Superior temporal gyrus (tissue), 1 donor: ENCODE results near the gene TTC34.
A peak's percentile ranks its signal among the peaks of the same experiment; 100 is the strongest.
"Not testable (repeated sequence)": the region's sequence is repeated elsewhere in the genome, so short reads cannot be mapped to it uniquely, and the experiment has no call there.

Source experiments
- DNase-seq: peaks from one replicate; pipeline ENCODE4 v3.0.0-alpha.2; 2016; ENCODE audit errors: extremely low spot score

Gene TTC34

DNA sequence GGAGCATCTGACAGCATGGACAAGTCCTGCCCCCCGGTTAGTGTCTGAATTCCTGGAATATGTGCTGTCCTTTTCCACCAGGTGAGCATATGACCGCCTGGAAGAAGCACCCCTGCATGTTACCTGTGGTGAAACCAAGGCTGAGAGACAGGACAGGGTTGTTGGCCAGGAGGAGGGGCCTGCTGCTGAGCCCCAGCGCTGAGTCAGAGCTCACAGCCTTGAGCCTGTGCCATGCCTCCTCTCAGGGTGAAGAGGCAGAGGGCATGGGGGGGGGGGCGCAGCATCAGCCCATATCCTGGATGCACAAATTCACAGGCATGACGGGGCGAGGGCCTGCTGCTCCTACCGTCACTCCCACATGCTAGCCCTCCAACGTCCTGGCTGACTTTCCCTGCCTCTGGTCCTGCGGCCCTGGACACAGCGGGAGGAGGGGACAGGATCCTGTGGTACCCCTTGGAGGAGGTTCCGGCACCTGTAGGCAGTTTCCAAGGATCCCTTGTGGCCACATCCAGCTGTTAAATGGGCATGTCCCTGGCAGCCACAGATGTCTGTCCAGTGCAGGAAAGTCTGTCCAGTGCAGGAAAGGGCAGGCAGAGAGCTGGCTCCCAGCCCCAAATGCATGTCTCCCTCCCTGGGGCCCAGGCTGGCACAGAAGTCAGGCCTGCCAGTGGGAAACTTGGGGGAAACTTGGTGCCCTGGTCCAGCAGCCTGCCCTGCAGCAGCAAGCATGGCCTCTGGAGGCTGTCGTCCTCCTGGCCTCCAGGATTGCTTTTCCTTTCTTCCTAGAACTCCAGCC lies 23.9 kb downstream of the TTC34 start:
- no peak for DNase-seq

DNA sequence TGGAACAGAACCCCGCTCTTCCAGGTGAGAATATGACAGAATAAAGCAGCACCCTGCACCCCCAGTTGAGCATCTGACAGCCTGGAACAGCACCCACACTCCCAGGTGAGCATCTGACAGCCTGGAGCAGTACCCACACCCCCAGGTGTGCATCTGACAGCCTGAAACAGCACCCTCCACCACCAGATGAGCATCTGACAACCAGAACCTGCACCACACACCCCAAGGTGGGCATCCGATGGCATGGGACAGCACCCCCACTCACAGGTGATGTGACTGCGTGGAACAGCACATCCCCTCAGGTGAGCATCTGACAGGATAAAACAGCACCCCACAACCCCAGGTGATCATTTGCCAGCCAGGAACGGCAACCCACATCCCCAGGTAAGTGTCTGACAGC lies 26.2 kb downstream of the TTC34 start:
- DNase-seq = not testable (repeated sequence)

DNA sequence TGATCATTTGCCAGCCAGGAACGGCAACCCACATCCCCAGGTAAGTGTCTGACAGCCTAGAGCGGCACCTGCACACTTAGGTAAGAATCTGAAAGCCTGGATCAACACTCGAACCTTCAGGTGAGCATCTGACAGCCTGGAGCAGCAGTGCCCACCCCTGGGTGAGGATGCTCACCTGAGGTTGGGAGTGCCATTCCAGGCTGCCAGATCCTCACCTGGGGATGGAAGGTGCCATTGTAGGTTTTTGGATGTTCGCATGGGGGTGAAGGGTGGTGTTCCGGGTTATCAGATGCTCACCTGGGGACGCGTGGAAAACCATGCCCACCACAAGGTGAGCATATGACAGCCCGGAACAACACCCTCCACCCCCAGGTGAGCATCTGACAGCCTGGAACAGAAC lies 33.4 kb downstream of the TTC34 start:
- not testable (repeated sequence) for DNase-seq

DNA sequence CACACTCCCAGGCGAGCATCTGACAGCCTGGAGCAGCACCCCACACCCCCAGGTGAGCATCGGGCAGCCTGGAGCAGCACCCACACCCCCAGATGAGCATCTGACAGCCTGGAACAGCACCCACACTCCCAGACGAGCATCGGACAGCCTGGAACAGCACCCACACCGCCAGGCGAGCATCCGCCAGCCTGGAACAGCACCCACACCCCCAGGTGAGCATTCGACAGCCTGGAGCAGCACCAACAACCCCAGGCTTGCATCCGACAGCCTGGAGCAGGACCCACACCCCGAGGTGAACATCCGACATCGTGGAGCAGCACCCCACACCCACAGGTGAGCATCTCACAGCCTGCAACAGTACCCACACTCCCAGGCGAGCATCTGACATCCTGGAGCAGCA lies 42.1 kb downstream of the TTC34 start:
- DNase-seq = not testable (repeated sequence)

DNA sequence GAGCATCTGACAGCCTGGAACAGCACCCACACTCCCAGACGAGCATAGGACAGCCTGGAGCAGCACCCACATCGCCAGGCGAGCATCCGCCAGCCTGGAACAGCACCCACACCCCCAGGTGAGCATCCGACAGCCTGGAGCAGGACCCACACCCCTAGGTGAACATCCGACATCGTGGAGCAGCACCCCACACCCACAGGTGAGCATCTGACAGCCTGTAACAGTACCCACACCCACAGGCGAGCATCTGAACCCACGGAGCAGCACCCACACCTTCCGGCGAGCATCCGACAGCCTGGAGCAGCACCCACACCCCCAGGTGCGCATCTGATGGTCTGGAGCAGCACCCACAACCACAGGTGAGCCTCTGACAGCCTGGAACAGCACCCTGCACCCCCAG lies 44.0 kb downstream of the TTC34 start:
- DNase-seq = not testable (repeated sequence)

DNA sequence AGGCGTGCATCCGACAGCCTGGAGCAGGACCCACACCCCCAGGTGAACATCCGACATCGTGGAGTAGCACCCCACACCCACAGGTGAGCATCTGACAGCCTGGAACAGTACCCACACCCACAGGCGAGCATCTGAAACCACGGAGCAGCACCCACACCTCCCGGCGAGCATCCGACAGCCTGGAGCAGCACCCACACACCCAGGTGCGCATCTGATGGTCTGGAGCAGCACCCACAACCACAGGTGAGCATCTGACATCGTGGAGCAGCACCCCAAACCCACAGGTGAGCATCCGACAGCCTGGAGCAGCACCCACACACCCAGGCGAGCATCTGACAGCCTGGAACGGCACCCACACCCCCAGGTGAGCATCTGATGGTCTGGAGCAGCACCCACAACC lies 46.1 kb downstream of the TTC34 start:
- not testable (repeated sequence) for DNase-seq

DNA sequence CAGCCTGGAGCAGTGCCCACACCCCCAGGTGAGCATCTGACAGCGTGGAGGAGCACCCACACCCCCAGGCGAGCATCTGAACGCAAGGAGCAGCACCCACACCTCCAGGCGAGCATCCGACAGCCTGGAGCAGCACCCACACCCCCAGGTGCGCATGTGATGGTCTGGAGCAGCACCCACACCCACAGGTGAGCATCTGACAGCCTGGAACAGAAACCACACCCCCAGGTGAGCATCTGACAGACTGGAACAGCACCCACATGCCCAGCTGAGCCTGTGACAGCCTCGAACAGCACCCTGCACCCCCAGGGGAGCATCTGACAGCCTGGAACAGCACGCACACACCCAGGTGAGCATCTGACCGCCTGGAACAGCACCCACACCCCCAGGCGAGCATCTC lies 46.9 kb downstream of the TTC34 start:
- DNase-seq = not testable (repeated sequence)

DNA sequence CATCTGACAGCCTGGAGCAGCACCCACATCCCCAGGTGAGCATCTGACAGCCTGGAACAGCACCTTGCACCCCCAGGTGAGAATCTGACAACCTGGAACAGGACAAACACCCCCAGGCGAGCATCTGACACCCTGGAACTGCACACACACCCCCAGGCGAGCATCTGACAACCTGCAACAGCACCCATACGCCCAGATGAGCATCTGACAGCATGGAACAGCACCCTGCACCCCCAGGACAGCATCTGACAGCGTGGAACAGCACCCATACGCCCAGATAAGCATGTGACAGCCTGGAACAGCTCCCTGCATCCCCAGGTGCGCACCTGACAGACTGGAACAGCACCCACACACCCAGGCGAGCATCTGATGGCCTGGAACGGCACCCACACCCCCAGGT lies 49.0 kb downstream of the TTC34 start:
- DNase-seq = not testable (repeated sequence)

DNA sequence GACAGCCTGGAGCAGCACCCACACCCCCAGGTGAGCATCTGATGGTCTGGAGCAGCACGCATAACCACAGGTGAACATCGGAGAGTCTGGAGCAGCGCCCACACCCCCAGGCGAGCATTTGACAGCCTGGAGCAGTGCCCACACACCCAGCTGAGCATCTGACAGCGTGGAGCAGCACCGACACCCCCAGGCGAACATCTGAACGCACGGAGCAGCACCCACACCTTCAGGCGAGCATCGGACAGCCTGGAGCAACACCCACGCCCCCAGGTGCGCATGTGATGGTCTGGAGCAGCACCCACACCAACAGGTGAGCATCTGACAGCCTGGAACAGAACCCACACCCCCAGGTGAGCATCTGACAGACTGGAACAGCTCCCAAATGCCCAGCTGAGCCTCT lies 49.6 kb downstream of the TTC34 start:
- DNase-seq = not testable (repeated sequence)

DNA sequence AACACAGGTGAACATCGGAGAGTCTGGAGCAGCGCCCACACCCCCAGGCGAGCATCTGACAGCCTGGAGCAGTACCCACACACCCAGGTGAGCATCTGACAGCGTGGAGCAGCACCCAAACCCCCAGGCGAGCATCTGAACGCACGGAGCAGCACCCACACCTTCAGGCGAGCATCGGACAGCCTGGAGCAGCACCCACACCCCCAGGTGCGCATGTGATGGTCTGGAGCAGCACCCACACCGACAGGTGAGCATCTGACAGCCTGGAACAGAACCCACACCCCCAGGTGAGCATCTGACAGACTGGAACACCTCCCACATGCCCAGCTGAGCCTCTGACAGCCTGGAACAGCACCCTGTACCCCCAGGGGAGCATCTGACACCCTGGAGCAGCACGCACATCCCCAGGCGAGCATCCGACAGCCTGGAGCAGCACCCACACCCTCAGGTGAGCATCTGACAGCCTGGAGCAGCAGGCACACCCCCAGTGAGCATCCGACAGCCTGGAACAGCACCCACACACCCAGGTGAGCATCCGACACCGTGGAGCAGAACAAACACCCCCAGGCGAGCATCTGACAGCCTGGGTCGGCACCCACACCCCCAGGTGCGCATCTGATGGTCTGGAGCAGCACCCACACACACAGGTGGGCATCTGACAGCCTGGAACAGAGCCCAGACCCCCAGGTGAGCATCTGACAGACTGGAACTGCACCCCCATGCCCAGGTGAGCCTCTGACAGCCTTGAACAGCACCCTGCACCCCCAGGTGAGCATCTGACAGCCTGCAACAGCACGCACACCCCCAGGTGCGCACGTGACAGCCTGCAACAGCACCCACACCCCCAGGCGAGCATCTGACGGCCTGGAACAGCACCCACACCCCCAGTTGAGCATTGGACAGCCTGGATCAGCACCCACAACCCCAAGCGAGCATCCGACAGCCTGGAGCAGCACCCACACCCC lies 50.4 kb downstream of the TTC34 start:
- DNase-seq = not testable (repeated sequence)

DNA sequence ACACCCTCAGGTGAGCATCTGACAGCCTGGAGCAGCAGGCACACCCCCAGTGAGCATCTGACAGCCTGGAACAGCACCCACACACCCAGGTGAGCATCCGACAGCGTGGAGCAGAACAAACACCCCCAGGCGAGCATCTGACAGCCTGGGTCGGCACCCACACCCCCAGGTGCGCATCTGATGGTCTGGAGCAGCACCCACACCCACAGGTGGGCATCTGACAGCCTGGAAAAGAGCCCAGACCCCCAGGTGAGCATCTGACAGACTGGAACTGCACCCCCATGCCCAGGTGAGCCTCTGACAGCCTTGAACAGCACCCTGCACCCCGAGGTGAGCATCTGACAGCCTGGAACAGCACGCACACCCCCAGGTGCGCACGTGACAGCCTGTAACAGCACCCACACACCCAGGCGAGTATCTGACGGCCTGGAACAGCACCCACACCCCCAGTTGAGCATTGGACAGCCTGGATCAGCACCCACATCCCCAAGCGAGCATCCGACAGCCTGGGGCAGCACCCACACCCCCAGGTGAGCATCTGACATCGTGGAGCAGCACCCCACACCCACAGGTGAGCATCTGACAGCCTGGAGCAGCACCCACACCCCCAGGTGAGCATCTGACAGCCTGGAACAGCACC lies 51.3 kb downstream of the TTC34 start:
- DNase-seq = not testable (repeated sequence)

DNA sequence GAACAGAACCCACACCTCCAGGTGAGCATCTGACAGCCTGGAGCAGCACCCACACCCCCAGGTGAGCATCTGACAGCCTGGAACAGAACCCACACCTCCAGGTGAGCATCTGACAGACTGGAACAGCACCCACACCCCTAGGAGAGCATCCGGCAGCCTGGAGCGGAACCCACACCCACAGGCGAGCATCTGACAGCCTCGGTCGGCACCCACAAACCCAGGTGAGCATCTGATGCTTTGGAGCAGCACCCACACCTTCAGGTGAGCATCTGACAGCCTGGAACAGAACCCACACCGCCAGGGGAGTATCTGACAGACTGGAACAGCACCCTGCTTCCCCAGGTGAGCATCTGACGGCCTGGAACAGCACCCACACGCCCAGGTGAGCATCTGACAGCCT lies 52.9 kb downstream of the TTC34 start:
- DNase-seq = not testable (repeated sequence)

DNA sequence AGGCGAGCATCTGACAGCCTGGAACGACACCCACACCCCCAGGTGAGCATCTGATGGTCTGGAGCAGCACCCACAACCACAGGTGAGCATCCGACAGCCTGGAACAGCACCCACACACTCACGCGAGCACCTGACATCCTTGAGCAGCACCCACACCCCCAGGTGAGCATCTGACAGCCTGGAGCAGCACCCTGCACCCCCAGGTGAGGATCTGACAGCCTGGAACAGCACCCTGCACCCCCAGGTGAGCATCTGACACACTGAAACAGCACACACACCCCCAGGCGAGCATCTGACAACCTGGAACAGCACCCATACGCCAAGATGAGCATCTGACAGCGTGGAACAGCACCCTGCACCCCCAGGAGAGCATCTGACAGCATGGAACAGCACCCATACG lies 106.7 kb downstream of the TTC34 start:
- not testable (repeated sequence) for DNase-seq

DNA sequence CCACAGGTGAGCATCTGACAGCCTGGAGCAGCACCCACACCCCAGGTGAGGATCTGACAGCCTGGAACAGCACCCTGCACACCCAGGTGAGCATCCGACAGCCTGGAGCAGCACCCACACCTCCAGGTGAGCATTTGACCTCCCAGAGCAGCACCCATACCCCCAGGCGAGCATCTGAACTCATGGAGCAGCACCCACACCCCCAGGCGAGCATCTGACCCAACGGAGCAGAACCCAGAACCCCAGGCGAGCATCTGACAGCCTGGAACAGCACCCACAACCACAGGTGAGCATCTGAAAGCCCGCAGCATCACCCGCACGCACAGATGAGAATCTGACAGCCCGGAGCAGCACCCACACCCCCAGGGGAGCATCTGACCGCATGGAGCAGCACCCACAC lies 111.3 kb downstream of the TTC34 start:
- not testable (repeated sequence) for DNase-seq

DNA sequence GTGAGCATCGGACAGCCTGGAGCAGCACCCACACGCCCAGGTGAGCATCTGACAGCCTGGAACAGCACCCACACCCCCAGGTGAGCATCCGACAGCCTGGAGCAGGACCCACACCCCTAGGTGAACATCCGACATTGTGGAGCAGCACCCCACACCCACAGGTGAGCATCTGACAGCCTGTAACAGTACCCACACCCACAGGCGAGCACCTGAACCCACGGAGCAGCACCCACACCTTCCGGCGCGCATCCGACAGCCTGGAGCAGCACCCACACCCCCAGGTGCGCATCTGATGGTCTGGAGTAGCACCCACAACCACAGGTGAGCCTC lies 113.2 kb downstream of the TTC34 start:
- not testable (repeated sequence) for DNase-seq

DNA sequence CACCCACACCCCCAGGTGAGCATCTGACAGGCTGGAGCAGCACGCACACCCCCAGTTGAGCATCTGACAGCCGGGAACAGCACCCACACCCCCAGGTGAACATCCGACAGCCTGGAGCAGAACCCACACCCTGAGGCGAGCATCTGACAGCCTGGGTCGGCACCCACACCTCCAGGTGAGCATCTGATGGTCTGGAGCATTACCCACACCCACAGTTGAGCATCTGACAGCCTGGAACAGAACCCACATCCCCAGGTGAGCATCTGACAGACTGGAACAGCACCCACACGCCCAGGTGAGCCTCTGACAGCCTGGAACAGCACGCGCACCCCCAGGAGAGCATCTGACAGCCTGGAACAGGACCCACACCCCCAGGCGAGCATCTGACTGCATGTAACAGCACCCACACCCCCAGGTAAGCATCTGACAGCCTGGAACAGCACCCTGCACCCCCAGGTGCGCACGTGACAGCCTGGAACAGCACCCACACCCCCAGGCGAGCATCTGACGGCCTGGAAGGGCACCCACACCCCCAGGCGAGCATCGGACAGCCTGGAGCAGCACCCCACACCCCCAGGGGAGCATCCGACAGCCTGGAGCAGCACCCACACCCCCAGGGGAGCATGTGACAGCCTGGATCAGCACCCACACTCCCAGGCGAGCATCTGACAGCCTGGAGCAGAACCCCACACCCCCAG lies 113.7 kb downstream of the TTC34 start:
- not testable (repeated sequence) for DNase-seq

DNA sequence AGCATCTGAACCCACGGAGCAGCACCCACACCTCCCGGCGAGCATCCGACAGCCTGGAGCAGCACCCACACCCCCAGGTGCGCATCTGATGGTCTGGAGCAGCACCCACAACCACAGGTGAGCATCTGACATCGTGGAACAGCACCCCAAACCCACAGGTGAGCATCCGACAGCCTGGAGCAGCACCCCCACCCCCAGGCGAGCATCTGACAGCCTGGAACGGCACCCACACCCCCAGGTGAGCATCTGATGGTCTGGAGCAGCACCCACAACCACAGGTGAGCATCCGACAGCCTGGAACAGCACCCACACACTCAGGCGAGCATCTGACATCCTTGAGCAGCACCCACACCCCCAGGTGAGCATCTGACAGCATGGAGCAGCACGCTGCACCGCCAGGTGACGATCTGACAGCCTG lies 114.3 kb downstream of the TTC34 start:
- not testable (repeated sequence) for DNase-seq

DNA sequence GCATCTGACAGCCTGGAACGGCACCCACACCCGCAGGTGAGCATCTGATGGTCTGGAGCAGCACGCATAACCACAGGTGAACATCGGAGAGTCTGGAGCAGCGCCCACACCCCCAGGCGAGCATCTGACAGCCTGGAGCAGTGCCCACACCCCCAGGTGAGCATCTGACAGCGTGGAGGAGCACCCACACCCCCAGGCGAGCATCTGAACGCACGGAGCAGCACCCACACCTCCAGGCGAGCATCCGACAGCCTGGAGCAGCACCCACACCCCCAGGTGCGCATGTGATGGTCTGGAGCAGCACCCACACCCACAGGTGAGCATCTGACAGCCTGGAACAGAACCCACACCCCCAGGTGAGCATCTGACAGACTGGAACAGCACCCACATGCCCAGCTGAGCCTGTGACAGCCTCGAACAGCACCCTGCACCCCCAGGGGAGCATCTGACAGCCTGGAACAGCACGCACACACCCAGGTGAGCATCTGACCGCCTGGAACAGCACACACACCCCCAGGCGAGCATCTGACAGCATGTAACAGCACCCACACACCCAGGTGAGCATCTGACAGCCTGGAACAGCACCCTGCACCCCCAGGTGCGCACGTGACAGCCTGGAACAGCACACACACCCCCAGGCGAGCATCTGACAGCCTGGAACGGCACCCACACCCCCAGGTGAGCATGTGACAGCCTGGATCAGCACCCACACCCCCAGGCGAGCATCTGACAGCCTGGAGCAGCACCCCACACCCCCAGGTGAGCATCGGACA lies 115.2 kb downstream of the TTC34 start:
- not testable (repeated sequence) for DNase-seq

DNA sequence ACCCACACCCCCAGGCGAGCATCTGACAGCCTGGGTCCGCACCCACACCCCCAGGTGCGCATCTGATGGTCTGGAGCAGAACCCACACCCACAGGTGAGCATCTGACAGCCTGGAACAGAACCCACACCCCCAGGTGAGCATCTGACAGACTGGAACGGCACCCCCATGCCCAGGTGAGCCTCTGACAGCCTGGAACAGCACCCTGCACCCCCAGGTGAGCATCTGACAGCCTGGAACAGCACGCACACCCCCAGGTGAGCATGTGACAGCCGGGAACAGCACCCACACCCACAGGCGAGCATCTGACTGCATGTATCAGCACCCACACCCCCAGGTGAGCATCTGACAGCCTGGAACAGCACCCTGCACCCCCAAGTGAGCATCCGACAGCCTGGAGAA lies 115.8 kb downstream of the TTC34 start:
- DNase-seq = not testable (repeated sequence)

DNA sequence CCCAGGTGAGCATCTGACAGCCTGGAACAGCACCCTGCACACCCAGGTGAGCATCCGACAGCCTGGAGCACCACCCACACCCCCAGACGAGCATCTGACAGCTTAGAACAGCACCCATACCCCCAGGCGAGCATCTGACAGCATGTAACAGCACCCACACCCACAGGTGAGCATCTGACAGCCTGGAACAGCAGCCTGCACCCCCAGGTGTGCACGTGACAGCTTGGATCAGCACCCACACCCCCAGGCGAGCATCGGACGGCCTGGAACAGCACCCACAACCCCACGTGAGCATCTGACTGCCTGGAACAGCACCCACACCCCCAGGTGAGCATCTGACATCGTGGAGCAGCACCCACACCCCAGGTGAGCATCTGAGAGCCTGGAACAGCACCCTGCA lies 116.6 kb downstream of the TTC34 start:
- DNase-seq = not testable (repeated sequence)

DNA sequence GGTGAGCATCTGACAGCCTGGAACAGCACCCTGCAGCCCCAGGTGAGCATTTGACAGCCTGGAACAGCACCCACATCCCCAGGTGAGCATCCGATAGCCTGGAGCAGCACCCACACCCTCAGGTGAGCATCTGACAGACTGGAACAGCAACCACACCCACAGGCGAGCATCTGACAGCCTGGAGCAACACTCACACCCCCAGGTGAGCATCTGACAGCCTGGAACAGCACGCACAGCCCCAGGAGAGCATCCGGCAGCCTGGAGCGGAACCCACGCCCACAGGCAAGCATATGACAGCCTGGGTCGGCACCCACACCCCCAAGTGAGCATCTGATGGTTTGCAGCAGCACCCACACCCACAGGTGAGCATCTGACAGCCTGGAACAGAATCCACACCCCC lies 117.5 kb downstream of the TTC34 start:
- peak; percentile 0 for DNase-seq
